A549 (cell line): ENCODE results near the gene RAB14. TPM values are rescaled to one million over a fixed set of nuclear protein-coding genes. Genes with fewer than 3 reads are reported as not detected.

ENCODE experiments used
- ATAC-seq, 2 experiments: fragments of 200-7000 bp in 1 of 2; fragments of >200 bp in 1 of 2; cut with Nextera tagmentation in 1 of 2; cut with Tn5 transposase in 1 of 2; 3 replicates each; pipeline versions ENCODE4 v1.8.0 to v1.9.1; 2018 to 2020; ENCODE audit warnings: mild to moderate bottlenecking in 1 of 2, moderate library complexity in 1 of 2
- CTCF ChIA-PET: fragments of 300-600 bp; sonication (Branson Sonifier 250); formaldehyde crosslinking; extraction: SDS; loops from one replicate; lab custom pipeline; 2021; ENCODE audit warnings: antibody characterized with exemption, inconsistent platforms; lab: Yijun Ruan, JAX
- POLR2A ChIA-PET: fragments of 350-600 bp; formaldehyde crosslinking; extraction: SDS; loops from one replicate; lab custom pipeline; 2021; ENCODE audit warnings: antibody characterized with exemption, inconsistent platforms; lab: Yijun Ruan, JAX
- DNase-seq, 2 experiments: peaks; one replicate each; pipeline versions ENCODE4 v3.0.0 to v3.0.0-alpha.2; 2011 to 2016; ENCODE audit warnings: low read depth in 1 of 2, low spot score in 1 of 2
- FAIRE-seq: peaks from 2 replicates; lab custom pipeline; 2011; peaks lifted over from hg19 to GRCh38; lab: Jason Lieb, UNC
- H3K27ac ChIP-seq, 2 experiments: fragments of >200 bp; sonication (Bioruptor Twin); formaldehyde crosslinking; 3 replicates each; pipeline ENCODE4 v1.5.1; 2016 to 2017
- H3K4me1 ChIP-seq: fragments of >200 bp; sonication (Bioruptor Twin); formaldehyde crosslinking; 3 replicates; pipeline ENCODE4 v1.6.1; 2016
- H3K4me2 ChIP-seq: fragments of >200 bp; sonication (Bioruptor Twin); formaldehyde crosslinking; 3 replicates; pipeline ENCODE4 v1.6.1; 2016
- H3K4me3 ChIP-seq: fragments of >200 bp; sonication (Bioruptor Twin); formaldehyde crosslinking; 3 replicates; pipeline ENCODE4 v1.5.1; 2016
- H3K9me3 ChIP-seq: fragments of >200 bp; sonication (Bioruptor Twin); formaldehyde crosslinking; 3 replicates; pipeline ENCODE4 v1.6.1; 2016
- CEBPB ChIP-seq, 2 experiments: fragments of >200 bp in 1 of 2; sonication (Bioruptor Twin) in 1 of 2; formaldehyde crosslinking in 1 of 2; IDR thresholded peaks; 2 replicates each; pipeline ENCODE4 v1.6.1; 2012 to 2016
- CHD2 ChIP-seq: fragments of 150-350 bp; IDR thresholded peaks from 2 replicates; pipeline ENCODE4 v1.6.1; 2014; ENCODE audit warnings: low read length; ENCODE audit not compliant: partially characterized antibody
- CHD4 ChIP-seq: fragments of 200-600 bp; sonication (generic); IDR thresholded peaks from 2 replicates; pipeline ENCODE4 v1.6.1; 2016; ENCODE audit warnings: antibody characterized with exemption, mild to moderate bottlenecking, borderline replicate concordance
- EHMT2 ChIP-seq: fragments of 200-600 bp; sonication (generic); IDR thresholded peaks from 2 replicates; pipeline ENCODE4 v1.6.1; 2016; ENCODE audit warnings: antibody characterized with exemption, low read depth, mild to moderate bottlenecking, moderate library complexity
- FOSL2 ChIP-seq, 2 experiments: fragments of 450-650 bp in 1 of 2; fragments of >200 bp in 1 of 2; sonication (Bioruptor Twin) in 1 of 2; formaldehyde crosslinking; IDR thresholded peaks; 2 replicates each; pipeline versions ENCODE4 v1.5.0 to v1.6.1; 2016 to 2020; ENCODE audit warnings: mild to moderate bottlenecking in 1 of 2, moderate library complexity in 1 of 2
- HES2 ChIP-seq: fragments of >200 bp; sonication (Bioruptor Twin); formaldehyde crosslinking; IDR thresholded peaks from 2 replicates; pipeline ENCODE4 v1.6.1; 2016
- HEYL ChIP-seq: fragments of 250-450 bp; sonication (Bioruptor Pico); IDR thresholded peaks from 2 replicates; pipeline ENCODE4 v1.8.0; 2021; ENCODE audit warnings: mild to moderate bottlenecking, moderate library complexity
- HMGXB4 ChIP-seq: fragments of 250-450 bp; sonication (Bioruptor Pico); IDR thresholded peaks from 2 replicates; pipeline ENCODE4 v1.5.0; 2021; ENCODE audit warnings: mild to moderate bottlenecking, moderate library complexity, borderline replicate concordance
- HOXB5 ChIP-seq: fragments of 250-450 bp; sonication (Bioruptor Pico); IDR thresholded peaks from 2 replicates; pipeline ENCODE4 v1.5.0; 2020; ENCODE audit warnings: mild to moderate bottlenecking, moderate library complexity
- JUNB ChIP-seq: fragments of >200 bp; sonication (Bioruptor Twin); formaldehyde crosslinking; IDR thresholded peaks from 2 replicates; pipeline ENCODE4 v1.6.1; 2016
- MAFK ChIP-seq: fragments of 450-650 bp; IDR thresholded peaks from 2 replicates; pipeline ENCODE4 v1.6.1; 2014; ENCODE audit not compliant: partially characterized antibody
- MYC ChIP-seq: IDR thresholded peaks from 2 replicates; pipeline ENCODE4 v1.6.1; 2012; ENCODE audit warnings: mild to moderate bottlenecking, inconsistent platforms, low read length, improper control_type of control experiment, borderline replicate concordance
- NFE2L2 ChIP-seq: fragments of 150-350 bp; conservative IDR thresholded peaks from 2 replicates; pipeline ENCODE4 v1.6.1; 2014; ENCODE audit warnings: low read length
- PBX3 ChIP-seq: IDR thresholded peaks from 2 replicates; pipeline ENCODE4 v1.6.1; 2012
- POLR2AphosphoS2 ChIP-seq: conservative IDR thresholded peaks from 2 replicates; pipeline ENCODE4 v1.6.1; 2012; ENCODE audit warnings: low read length, improper control_type of control experiment, inconsistent platforms
- RAD21 ChIP-seq, 2 experiments: fragments of >200 bp in 1 of 2; sonication (Bioruptor Twin) in 1 of 2; formaldehyde crosslinking in 1 of 2; IDR thresholded peaks in 1 of 2; conservative IDR thresholded peaks in 1 of 2; 2 replicates in 1 of 2; 3 replicates in 1 of 2; pipeline ENCODE4 v1.6.1; 2012 to 2018; ENCODE audit warnings: inconsistent platforms in 1 of 2
- RCOR1 ChIP-seq: fragments of 150-350 bp; IDR thresholded peaks from 2 replicates; pipeline ENCODE4 v1.6.1; 2014; ENCODE audit warnings: antibody characterized with exemption, low read length, low read depth
- REST ChIP-seq: fragments of 200-600 bp; sonication (generic); IDR thresholded peaks from 2 replicates; pipeline ENCODE4 v1.6.1; 2016; ENCODE audit warnings: antibody characterized with exemption, mild to moderate bottlenecking, moderate library complexity
- RFX5 ChIP-seq: fragments of 450-650 bp; IDR thresholded peaks from 2 replicates; pipeline ENCODE4 v1.7.1; 2014; ENCODE audit warnings: antibody characterized with exemption, mild to moderate bottlenecking, moderate library complexity
- USF2 ChIP-seq: fragments of 450-650 bp; IDR thresholded peaks from 2 replicates; pipeline ENCODE4 v1.6.1; 2014; ENCODE audit warnings: antibody characterized with exemption
- ZC3H11A ChIP-seq: fragments of 450-650 bp; IDR thresholded peaks from 2 replicates; pipeline ENCODE4 v1.6.1; 2014; ENCODE audit warnings: antibody characterized with exemption, mild to moderate bottlenecking
- WGBS: methylation state at CpG from one replicate; pipeline ENCODE4 v1.1.6; 2017; ENCODE audit errors: missing lambda C conversion rate; 5-methylcytosine and 5-hydroxymethylcytosine counted together
- polyA plus RNA-seq, 4 experiments: library from polyadenylated mRNA; depleted of rRNA in 3 of 4; stranded (reverse); fragments of >200 nt; fragmentation: RNase III in 1 of 4; extraction: RNeasy Plus Mini Kit Qiagen cat#74134 plus additional on column Dnase treatment in 1 of 4; gene quantifications; 2 replicates in 3 of 4; 3 replicates in 1 of 4; pipeline ENCODE4 v1.2.3, GENCODE V29; 2011 to 2017

RAB14 gene
- polyA plus RNA-seq, 2 of the 4 experiments (the other 2 are of a cell fraction) = 38.4 to 54.1 TPM

GRCh38 chr9:121185178-121185745, 16.4 kb downstream of the RAB14 start (continued):
- no peak for TF ChIP-seq REST
- no peak for TF ChIP-seq FOSL2 (IDR thresholded peaks at IDR 0.05)
- TF ChIP-seq FOSL2 (CRISPR knock-in tag; IDR thresholded peaks at IDR 0.05) = no peak
- TF ChIP-seq PBX3 = no peak
- no peak for TF ChIP-seq RFX5

- CTCF ChIA-PET = interaction anchor here (0.8 to 2.2 kb wide), 5 partner anchors 8 to 17 kb away, joined by 3 to 8 read pairs (median 4); partner anchors contain the start of gene RAB14
- no peak overlapping the region for H3K27ac ChIP-seq
- H3K9me3 ChIP-seq = no peaks in the 10 kb centered on the region
- peaks cover 50% of the 10 kb centered on the region for H3K4me1 ChIP-seq
- POLR2A ChIA-PET = interaction anchor here (0.9 kb wide), 1 partner anchor 84 kb away, joined by 3 read pairs; the partner anchor contains the start of gene GSN
- no peak for DNase-seq
- H3K4me2 ChIP-seq = no peak overlapping the region
- no peak for FAIRE-seq
- TF ChIP-seq JUNB = no peak
- no peak for TF ChIP-seq NFE2L2
- no peak for TF ChIP-seq RAD21 (conservative IDR thresholded peaks at IDR 0.05 in 1 of 2, IDR thresholded peaks at IDR 0.05 in 1 of 2)
- no peak for TF ChIP-seq ZC3H11A
- TF ChIP-seq HES2 = no peak
- TF ChIP-seq CHD4 = no peak
- no peak for TF ChIP-seq EHMT2
- no peak for TF ChIP-seq USF2
- TF ChIP-seq RCOR1 = no peak
- no peak overlapping the region for H3K4me3 ChIP-seq
- ATAC-seq = no peak
Observed at GRCh38 chr9:121184463-121184862, 17.2 kb downstream of the RAB14 start.

- CTCF ChIA-PET = interaction anchor here (0.8 to 1.4 kb wide), 3 partner anchors 11 to 16 kb away, joined by 3 to 4 read pairs (median 4); no protein-coding TSS in a partner anchor
Observed at GRCh38 chr9:121183666-121184423, 17.8 kb downstream of the RAB14 start.

More at GRCh38 chr9:121183666-121184423, 17.8 kb downstream of the RAB14 start:
- H3K4me2 ChIP-seq = peak overlapping the region; percentile 59
- H3K27ac ChIP-seq = peak overlapping the region in 1 of 2 experiments; percentile 11; a peak in 1 of 6 replicates
- peaks cover 56% of the 10 kb centered on the region for H3K4me1 ChIP-seq
- ATAC-seq (no peak), DNase-seq (no peak), FAIRE-seq (no peak)
- no peak for TF ChIP-seq HMGXB4 (CRISPR knock-in tag)
- TF ChIP-seq EHMT2 = no peak
- no peak for TF ChIP-seq PBX3
- TF ChIP-seq FOSL2 (IDR thresholded peaks at IDR 0.05) = no peak
- TF ChIP-seq FOSL2 (CRISPR knock-in tag; IDR thresholded peaks at IDR 0.05) = no peak
- TF ChIP-seq POLR2AphosphoS2 = no peak
- TF ChIP-seq MYC = no peak
- TF ChIP-seq CEBPB (IDR thresholded peaks at IDR 0.05) = no peak
- TF ChIP-seq CHD2 = no peak
- TF ChIP-seq MAFK = no peak
- no peak for TF ChIP-seq HOXB5 (CRISPR knock-in tag)
- no peak for TF ChIP-seq NFE2L2
- TF ChIP-seq HEYL (CRISPR knock-in tag) = no peak
- WGBS = 70% methylated on average over 3 of the region's 3 CpGs
- H3K4me3 ChIP-seq = no peak overlapping the region
- POLR2A ChIA-PET = interaction anchor here (0.9 kb wide), 1 partner anchor 84 kb away, joined by 3 read pairs; the partner anchor contains the start of gene GSN
- H3K9me3 ChIP-seq = no peaks in the 10 kb centered on the region
